ENCODE measurements around the gene SPAG4. TPM values are rescaled to one million over a fixed set of nuclear protein-coding genes. Genes with fewer than 3 reads are reported as not detected.

Gene SPAG4
- total RNA-seq, 1 donor from 2014 or later, result 2.3 TPM

GRCh38 chr20:35636095-35636494, 20.5 kb downstream of the SPAG4 start:
- no peak for TF ChIP-seq CTCF (conservative IDR thresholded peaks at IDR 0.05)
- Mint-ChIP-seq H3K4me1 (no peaks in the 10 kb centered on the region), H3K9me3 (no peaks in the 10 kb centered on the region), H3K27me3 (ENCODE audit: low read depth) (no peaks in the 10 kb centered on the region), H3K4me3 (no peak overlapping the region), H3K36me3 (ENCODE audit: low read depth) (no peaks in the 10 kb centered on the region), H3K27ac (ENCODE audit: unreplicated experiment) (no peak overlapping the region)
- no peak for DNase-seq (ENCODE audit: low read depth, low spot score)

- peak overlapping the region; percentile 11 for H3K4me3 Mint-ChIP-seq
- no peak for DNase-seq (ENCODE audit: low read depth, low spot score)
- H3K4me1 Mint-ChIP-seq, result peaks cover 4% of the 10 kb centered on the region
- H3K36me3 Mint-ChIP-seq (ENCODE audit: low read depth), result no peaks in the 10 kb centered on the region
- H3K9me3 Mint-ChIP-seq, result no peaks in the 10 kb centered on the region
- no peaks in the 10 kb centered on the region for H3K27me3 Mint-ChIP-seq (ENCODE audit: low read depth)
- TF ChIP-seq CTCF (conservative IDR thresholded peaks at IDR 0.05), result no peak
- peak overlapping the region; percentile 5 for H3K27ac Mint-ChIP-seq (ENCODE audit: unreplicated experiment)
Observed at GRCh38 chr20:35637276-35637675, 21.6 kb downstream of the SPAG4 start.

- TF ChIP-seq CTCF (conservative IDR thresholded peaks at IDR 0.05), result no peak
- Mint-ChIP-seq H3K27me3 (ENCODE audit: low read depth) (no peaks in the 10 kb centered on the region), H3K9me3 (no peaks in the 10 kb centered on the region), H3K4me3 (no peak overlapping the region), H3K27ac (ENCODE audit: unreplicated experiment) (no peak overlapping the region), H3K4me1 (peaks cover 10% of the 10 kb centered on the region), H3K36me3 (ENCODE audit: low read depth) (no peaks in the 10 kb centered on the region)
- DNase-seq (ENCODE audit: low read depth, low spot score), result no peak
Observed at GRCh38 chr20:35638751-35639150, 23.1 kb downstream of the SPAG4 start.

GRCh38 chr20:35640724-35641123, 25.1 kb downstream of the SPAG4 start:
- DNase-seq (ENCODE audit: low read depth, low spot score), result no peak
- no peak for TF ChIP-seq CTCF (conservative IDR thresholded peaks at IDR 0.05)
- no peak overlapping the region for H3K4me3 Mint-ChIP-seq
- peaks cover 10% of the 10 kb centered on the region for H3K4me1 Mint-ChIP-seq
- no peak overlapping the region for H3K27ac Mint-ChIP-seq (ENCODE audit: unreplicated experiment)
- H3K9me3 Mint-ChIP-seq, result no peaks in the 10 kb centered on the region
- H3K36me3 Mint-ChIP-seq (ENCODE audit: low read depth), result no peaks in the 10 kb centered on the region
- H3K27me3 Mint-ChIP-seq (ENCODE audit: low read depth), result no peaks in the 10 kb centered on the region

- Mint-ChIP-seq H3K4me1 (peaks cover 10% of the 10 kb centered on the region), H3K9me3 (no peaks in the 10 kb centered on the region), H3K36me3 (ENCODE audit: low read depth) (no peaks in the 10 kb centered on the region), H3K4me3 (no peak overlapping the region), H3K27ac (ENCODE audit: unreplicated experiment) (no peak overlapping the region), H3K27me3 (ENCODE audit: low read depth) (no peaks in the 10 kb centered on the region)
- no peak for DNase-seq (ENCODE audit: low read depth, low spot score)
- no peak for TF ChIP-seq CTCF (conservative IDR thresholded peaks at IDR 0.05)
Observed at GRCh38 chr20:35641743-35642142, 26.1 kb downstream of the SPAG4 start.

- DNase-seq (ENCODE audit: low read depth, low spot score), result no peak
- Mint-ChIP-seq H3K27ac (ENCODE audit: unreplicated experiment) (peak overlapping the region; percentile 1), H3K27me3 (ENCODE audit: low read depth) (no peaks in the 10 kb centered on the region), H3K36me3 (ENCODE audit: low read depth) (no peaks in the 10 kb centered on the region), H3K4me1 (peaks cover 10% of the 10 kb centered on the region), H3K9me3 (no peaks in the 10 kb centered on the region), H3K4me3 (no peak overlapping the region)
- TF ChIP-seq CTCF (conservative IDR thresholded peaks at IDR 0.05), result no peak
Observed at GRCh38 chr20:35643045-35643444, 27.4 kb downstream of the SPAG4 start.
